HG03064 (cell line): ENCODE data around the gene SYNJ2.

Experiments used
- ATAC-seq: cut with Tn5 transposase; IDR thresholded peaks from one replicate; pipeline ENCODE4 v1.9.1; 2021; ENCODE audit warnings: low read depth; ENCODE audit not compliant: unreplicated experiment

SYNJ2 gene

DNA sequence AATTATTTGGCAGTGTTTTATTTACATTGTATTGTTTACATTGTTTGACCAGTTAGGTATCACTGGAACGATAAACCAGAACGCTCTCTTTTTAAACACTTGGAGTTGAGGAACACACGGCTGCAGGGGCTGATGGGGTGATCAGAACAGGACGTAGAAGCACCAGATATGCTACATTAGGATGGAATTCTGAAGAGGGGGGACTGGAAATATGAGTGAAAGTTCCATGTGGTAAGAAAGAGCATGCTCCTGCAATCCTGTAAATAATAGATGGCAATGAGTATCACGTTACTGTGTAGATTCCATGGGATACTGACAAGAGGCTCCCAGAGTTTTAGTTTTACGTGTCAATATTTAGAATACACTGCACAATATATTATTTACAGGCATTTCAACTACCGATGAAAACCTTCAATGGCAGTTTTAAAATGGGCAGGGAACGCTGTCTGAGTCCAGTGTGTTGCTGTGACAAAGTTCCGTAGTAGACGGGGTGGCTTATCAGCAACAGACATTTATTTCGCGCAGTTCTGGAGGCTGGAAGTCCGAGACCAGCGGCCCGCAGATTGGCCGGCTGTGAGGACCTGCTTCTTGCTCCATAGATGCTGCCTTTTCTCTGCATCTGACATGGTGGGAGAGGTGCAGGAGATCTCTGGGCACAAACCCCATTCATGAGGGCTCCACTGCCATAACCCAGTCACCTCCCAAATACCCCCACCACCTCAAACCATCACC lies 43.1 kb downstream of the SYNJ2 start:
- no peak for ATAC-seq

DNA sequence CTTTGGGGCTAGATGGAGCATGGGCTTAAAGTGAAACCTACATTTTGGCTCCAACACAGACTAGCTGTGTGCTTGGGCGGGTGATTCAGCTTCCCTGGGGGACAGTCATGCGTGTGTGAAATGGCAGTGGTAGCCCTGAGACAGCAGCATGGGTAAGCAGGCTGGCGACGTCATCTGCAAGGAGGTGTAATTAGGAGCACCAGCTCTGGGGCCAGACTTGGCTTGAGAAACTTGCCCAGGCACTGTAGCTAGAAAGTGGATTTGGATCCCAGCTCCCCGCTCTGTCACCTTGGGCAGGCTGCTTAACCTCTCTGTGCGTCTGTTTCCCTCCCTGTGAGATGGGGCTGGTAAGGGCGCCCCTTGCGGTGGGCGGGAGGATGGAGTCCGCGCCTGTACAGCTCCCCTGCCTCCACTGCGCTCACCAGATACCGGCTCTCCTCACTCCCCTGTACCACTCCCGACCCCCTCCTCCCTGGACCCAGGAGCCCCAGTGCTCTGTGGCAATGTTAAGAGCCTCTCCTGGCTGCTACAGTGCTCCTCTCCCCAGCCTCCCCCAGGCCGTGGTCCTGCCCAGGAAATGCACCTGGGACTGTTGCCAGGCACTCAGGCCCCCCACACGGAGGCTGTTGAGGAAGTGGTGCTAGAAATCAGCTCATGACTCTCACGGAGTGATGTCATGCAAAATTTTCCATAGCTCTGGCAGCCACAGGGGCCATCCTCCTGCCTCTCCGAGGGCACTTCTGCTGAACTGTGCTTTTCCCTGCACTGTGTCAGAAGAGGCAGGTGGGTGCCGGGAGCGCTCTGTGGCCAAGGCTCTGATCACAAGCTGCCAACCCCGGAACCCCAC lies 44.6 kb downstream of the SYNJ2 start:
- ATAC-seq: peak; percentile 77

DNA sequence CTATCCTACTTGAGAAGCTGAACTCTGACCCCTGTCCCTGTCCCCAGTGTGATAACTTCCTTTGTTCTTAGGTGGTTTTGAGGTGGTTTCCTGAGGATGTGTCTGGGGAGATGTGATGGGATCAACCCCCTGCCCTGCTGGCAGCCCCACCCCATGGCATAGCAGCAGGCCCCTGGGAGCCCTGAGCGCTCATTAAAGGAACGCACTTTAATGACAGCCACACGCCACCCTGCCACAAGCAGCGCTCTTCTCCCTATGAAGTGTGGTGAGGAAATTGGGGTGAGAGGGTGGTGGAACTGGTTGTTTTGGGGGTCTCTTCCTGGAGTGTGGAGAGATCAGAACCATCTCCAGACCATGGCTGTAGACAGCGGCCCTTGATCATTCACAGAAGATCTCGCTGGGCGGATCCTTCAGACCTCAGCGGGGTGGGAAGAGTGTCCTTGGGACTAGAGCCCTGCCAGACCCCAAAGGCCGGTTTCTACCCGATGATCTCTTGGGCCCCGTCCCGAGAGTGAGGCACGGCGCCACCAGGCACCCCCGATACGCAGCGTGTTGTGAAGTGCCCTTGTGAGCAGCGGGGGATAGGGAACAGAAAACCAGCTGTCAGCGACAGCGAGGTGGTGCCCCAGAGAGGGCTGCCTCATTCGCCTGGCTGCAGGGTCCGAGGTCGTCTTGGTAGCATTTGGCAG lies 45.4 kb downstream of the SYNJ2 start:
- ATAC-seq: no peak

DNA sequence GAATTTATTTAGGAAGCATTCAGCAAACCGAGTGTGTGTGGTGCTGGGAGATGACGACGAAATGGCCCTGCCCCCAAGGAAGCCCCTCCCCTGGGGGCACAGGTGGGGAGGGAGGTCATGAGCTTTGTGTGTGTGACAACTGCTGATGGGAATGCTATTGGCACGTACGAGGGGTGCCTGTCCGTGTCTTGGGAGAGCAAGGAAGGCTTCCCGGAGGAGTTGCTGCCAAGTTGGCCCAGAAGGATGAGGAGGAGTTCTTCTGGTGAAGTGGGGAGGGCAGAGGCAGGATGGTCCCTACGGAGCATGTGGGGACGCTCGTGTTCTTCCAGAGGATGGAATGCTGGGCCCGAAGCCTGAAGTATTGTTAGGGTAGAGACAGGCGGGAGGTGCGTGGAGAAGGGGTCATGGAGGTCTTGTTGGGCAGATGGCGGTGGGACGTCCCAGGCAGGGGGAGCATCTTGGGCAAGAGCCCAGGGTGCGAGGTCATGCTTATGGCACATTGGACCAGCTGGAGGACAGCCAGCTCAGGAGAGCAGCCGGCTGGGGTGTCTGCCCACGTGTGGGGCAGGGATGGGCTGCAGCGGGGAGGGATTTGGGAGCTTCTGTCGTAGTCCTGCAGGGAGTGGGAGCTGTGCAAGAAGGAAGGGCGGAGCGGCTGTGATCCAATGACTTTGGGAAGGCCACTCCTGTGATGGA lies 46.1 kb downstream of the SYNJ2 start:
- ATAC-seq: no peak

DNA sequence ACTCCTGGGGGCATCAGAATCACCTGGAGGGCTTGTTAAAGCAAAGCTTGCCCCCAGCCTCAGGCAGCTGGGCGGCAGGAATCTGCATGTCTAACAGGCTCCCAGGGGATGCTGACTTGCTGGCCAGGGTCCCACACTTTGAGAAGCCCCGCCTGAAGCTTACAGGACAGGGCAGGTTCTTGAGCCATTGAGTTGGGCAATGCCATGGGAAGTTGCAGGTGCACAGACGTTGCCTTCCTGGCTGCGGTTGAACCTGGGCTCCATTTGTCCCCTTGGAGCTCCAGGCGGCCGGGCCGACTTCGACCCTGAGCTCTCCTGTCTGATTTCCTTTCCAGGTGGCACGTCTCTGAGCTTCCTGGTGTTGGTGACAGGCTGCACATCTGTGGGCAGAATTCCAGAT lies 46.8 kb downstream of the SYNJ2 start:
- no peak for ATAC-seq

DNA sequence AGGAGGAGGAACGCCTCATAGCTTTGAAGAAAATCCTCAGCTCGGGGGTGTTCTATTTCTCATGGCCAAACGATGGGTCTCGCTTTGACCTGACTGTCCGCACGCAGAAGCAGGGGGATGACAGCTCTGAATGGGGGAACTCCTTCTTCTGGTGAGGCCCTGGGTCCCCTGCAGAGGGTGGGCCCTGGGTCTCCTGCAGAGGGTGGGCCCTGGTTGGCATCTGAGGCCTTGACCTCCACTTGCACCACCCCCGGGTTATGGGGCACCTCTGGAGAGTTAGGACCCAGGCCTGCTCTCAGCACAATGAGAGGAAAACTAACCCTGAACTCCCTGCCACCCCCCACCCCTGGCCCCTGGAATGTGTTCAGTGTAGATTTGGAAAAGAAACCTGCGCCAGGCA lies 47.2 kb downstream of the SYNJ2 start:
- ATAC-seq: no peak

DNA sequence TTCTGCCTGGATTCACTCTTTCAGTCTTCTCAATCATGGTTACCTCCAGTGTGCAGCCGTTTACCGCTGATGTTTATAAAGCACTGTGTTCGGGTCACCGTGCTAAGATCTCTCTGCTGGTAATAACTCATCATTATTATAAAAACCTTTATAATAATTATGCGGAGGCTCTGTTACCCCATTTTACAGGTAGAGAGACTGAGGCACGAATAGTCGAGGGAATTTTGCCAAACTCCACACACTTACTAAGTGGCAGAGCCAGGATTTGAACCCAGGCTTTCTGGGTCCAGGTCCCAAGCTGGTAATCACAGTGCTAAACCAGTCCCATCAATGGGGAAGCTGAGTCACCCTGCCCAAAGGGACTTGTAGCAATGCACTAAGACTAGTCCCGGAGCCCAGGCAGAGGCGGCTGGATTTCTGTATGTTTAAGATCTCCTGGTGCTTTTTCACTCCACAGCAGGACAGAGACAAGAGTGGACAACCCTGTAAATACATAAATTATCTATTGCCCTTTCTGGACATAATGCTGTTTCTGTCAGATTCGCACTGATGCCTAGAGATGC lies 48.1 kb downstream of the SYNJ2 start:
- no peak for ATAC-seq

DNA sequence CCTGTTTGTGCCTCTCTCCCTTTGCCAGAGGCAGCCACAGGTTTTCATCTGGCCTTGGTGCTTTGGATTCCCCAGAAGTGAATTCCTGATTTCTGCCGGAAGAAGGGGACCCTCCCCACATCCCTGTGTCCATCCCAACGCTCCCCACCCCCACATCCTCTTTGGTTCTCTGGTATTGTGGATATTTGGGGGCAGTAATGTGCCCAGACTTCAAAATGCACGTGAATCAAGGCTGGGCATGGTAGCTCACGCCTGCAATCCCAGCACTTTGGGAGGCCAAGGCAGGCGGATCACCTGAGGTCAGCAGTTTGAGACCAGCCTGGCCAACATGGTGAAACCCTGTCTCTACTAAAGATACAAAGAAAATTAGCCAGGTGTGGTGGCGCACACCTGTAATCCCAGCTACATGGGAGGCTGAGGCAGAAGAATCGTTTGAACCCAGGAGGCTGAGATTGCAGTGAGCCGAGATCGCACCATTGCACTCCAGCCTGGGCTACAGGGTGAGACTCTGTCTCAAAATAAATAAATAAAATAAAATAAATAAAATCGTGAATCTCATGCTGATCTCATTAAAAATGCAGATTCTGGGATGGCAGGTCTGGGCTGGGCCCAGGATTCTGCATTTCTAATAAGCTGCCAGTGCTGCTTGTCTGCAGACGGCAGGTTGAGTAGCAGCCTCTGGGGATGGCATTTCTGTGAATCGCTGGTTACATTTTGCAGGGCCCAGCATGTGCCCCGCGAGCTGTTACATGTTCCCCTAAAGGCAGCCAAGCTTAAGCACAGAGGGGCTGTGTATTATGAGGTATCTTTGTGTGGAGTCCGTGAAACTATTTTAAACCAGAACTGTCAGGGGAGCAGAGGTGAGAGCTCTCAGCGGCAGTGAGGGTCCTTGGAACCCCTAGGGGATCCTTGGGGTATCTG lies 49.0 kb downstream of the SYNJ2 start:
- no peak for ATAC-seq

DNA sequence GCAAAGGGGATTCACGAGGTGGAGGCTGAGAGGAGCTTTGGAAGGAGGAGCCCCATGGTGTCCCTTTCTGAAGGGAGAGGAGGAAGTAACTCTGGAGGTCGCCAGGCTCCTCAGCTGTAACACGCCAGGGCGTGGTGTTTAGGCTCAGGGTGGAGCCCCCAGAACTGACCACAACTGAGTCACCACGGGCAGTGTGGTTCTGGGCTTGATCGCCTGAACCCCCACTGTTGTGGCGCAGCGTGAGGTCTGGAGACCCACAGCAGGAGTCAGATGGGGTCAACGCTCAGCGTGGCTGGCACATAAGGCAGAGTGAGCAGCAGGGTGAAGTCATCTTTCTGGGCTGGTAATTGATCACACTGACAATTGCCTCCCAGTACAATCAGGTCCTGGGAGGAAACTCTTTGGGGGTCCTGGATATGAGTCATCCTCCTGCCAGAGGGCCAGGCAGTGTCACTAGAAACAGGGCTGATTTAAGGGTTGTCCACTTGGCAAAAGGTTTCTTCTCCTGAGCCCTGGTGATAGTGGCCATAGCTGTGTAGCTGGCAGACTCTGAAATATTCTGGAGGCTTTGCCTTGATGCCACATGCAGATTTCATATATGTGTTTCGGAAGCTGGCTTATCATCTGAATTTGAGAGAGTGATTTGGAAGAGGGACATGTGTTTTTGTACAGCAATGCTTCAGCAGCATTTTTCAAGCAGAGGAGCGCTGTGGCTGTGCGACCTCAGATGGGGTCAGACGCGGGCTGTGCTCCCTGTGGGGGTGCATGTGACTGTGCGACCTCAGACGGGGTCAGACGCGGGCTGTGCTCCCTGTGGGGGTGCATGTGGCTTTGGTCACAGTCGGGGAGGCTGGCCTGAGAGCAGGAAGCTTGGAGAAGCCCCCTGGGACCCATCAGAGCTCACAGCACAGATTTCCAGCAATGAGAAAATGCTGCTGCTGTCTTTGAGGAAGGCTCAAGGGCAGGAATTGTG lies 50.0 kb downstream of the SYNJ2 start:
- ATAC-seq: no peak

DNA sequence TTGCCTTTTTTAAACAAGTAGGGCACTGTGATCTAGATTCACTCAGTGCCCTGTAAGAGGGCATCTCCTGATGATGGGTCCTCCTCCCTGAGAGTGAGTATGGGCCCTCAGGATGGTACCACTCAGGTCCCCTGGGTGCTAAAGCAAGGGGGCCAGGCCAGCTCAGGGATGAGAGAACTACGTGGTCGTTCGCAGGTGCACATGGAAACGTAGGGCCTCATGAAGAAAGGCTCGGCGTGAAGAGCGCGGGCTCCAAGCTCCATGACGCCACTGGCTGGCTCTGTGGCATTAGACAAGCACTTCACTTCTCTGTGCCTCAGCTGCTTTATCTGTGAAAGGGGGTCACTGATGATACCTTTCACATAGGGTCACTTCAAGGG lies 50.7 kb downstream of the SYNJ2 start:
- ATAC-seq: no peak

DNA sequence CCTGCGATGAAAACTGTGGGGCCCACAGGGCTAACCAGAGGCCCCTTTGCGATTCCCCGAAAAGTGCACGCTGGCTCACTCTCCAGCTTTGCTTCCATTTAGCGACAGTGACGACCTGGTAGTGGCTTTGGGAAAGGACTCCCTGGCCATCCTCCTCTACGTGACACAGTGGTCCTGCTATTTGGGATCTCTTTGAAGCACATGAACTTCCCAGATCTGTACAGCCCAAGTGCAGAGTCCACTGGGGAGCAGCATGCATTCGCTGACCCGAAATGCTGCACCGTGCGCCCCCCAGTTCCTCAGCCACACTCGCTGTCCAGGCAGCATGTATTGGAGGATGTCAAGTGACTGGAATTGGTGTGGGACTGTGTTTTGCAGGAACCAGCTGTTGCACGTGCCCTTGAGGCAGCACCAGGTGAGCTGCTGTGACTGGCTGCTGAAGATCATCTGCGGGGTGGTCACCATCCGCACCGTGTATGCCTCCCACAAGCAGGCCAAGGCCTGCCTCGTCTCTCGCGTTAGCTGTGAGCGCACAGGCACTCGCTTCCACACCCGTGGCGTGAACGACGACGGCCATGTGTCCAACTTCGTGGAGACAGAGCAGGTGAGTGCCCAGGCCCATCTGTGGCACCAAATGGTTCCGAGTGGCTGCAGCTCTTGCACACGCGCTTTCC lies 51.6 kb downstream of the SYNJ2 start:
- no peak for ATAC-seq

DNA sequence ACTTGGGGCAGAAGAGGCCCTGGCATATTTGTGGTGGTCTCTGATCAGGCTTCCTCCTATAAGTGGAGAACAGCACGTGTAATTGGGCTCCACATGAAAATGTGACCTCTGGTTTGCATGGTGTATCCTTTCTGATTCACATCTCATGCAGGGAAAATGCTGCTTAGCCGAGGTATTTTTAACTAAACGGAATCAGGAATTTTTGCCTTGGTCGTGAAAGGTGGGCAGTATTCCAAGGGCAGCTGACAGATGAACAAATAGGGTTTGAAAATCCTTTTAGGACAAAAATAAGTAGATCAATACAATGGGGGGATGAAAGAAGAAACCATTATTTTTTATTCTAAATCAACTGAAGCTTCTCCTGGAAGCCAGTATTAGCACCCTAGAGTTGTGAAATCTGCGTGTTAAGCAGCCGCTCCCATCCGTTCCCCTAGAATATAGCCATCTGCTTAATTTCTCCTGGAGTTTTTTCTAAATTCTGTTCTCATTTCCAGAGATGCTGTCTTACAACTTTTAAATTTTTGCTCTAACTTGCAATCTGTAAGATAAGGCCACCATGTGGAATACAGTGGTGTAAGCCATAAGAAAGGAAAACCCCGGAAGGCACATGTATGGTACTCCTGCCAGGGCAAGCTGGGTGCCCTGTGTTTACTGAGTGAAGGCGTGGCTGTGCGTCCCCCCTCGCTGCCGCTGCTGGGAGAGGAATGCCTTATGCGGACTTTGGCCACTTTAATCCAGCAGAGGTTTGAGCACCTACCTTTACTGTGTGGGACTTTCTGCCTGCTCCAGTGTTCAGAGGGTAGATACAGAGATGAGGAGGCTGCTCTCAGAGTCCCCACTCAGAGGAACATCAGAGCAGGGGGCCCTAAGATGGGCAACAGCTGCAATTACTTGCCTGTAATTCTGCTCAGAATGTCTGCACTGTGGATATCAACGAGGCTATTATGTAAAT lies 52.4 kb downstream of the SYNJ2 start:
- ATAC-seq: no peak

DNA sequence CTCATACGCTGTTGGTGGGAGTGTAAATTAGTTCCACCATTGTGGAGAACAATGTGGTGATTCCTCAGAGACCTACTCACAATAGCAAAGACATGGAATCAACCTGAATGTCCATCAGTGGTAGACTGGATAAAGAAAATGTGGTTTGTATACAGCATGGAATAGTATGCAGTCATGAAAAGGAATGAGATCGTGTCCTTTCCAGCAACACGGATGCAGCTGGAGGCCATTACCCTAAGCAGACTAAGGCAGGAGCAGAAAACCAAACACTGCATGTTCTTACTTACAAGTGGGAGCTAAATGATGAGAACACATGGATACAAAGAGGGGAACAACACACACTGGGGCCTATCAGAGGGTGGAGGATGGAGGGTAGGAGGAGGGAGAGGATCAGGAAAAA lies 54.6 kb downstream of the SYNJ2 start:
- no peak for ATAC-seq

DNA sequence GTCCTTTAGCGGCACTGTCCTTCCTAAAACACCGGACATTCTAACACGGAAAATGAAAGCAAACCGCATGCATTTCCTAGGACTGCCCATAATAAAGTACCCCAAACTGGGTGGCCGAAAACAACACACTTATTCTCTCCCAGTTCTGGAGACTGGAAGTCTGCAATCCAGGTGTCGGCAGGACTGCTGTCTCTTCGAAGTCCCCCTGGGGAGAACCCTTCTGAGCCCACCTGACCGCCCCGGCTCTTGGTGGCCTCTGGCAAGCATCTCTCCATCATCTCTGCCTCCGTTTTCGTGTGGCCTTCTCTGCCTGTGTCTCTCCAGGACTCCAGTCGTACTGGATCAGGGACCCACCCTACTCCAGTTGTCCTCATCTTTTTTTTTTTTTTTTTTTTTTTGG lies 55.4 kb downstream of the SYNJ2 start:
- ATAC-seq: no peak

DNA sequence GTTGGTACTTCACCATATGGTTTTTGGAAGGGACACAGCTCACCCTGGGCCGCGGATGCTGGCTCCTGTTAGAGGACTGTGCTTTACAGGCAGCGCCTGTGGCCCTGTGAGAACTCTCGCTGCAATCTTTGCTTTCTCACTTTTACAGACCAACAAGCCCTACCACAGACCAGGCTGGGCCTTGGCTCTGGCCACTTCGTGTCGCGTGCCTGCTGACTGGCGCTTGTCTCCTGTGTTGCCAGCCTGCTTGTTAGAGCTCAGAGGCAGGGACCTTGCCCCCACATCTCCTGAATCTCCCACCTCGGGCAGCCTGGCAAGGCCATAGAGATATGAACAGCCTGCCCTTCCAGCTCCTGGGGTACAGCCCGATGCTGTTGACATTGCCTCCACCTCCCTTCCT lies 56.1 kb downstream of the SYNJ2 start:
- no peak for ATAC-seq

DNA sequence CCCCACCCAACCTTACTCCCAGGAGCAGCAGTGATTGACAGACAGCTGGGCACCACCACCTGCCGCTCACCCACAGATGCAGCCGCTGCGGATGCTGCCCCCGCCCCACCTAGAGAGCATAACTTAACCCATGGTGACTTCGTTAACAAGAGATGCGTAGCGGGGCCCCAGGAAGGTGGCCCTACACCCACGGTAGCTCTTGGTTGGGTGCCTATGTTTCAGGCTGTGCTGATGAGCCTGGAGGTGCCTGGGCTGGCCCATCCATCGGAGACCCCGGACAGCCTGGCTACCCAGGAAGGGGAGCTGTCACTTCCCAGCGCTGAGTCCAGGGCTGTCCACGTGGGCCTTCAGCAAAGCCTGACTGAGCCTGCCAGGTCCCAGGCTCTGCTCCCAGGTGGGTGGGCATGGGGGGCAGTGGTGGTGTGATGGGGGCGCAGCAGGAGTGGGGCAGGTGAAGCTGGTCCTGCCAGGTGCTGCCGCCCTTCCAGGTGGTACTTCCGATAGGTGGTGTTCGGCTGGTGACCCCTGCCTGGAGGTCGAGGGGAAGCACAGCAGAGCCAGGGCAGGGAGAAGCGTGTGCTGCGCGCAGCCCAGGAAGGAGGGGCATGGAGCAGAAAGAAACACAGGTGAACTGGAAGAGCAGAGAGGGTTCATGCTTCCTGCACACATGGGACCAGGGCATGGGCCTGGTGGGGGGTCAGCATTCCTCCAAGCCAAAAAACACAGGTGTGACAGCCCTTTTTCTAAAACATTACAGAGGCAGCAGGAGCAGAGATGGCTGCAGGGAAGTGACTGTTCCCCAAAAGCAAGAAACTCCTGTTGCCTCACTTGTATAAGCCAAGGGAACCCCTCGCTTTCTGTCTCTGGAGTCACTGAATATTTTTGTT lies 56.9 kb downstream of the SYNJ2 start:
- ATAC-seq: no peak
